ENCODE measurements around the gene IDE.
"Not testable (repeated sequence)": the region's sequence is repeated elsewhere in the genome, so short reads cannot be mapped to it uniquely, and the experiment has no call there.

IDE gene

GRCh38 chr10:92573798-92574547, at the start of gene IDE:
IDE (minus strand) TSS chr10:92574093; CDS start chr10:92574019, 74 bp downstream.
- DNase-seq (ENCODE audit: low read depth in 2 of 3, low spot score in 1 of 3), result peak; percentile 66 to 76 (median 72)

GRCh38 chr10:92619368-92619767, 45.5 kb upstream of the IDE start:
- no peak for DNase-seq (ENCODE audit: low read depth in 2 of 3, low spot score in 1 of 3)

GRCh38 chr10:92615515-92615914, 41.6 kb upstream of the IDE start:
- DNase-seq (ENCODE audit: low read depth in 2 of 3, low spot score in 1 of 3), result no peak

GRCh38 chr10:92604841-92605240, 30.9 kb upstream of the IDE start:
- no peak for DNase-seq (ENCODE audit: low read depth in 2 of 3, low spot score in 1 of 3)

GRCh38 chr10:92598321-92598720, 24.4 kb upstream of the IDE start:
- DNase-seq (ENCODE audit: low read depth in 2 of 3, low spot score in 1 of 3), result no peak

GRCh38 chr10:92595505-92595904, 21.6 kb upstream of the IDE start:
- no peak for DNase-seq (ENCODE audit: low read depth in 2 of 3, low spot score in 1 of 3)

GRCh38 chr10:92593619-92594588, 20.0 kb upstream of the IDE start:
- no peak for DNase-seq (ENCODE audit: low read depth in 2 of 3, low spot score in 1 of 3)

GRCh38 chr10:92592761-92593618, 19.1 kb upstream of the IDE start, which contains the start of gene KIF11:
KIF11 (plus strand) TSS chr10:92593130; CDS start chr10:92593376, 246 bp downstream.
- peak; percentile 95 to 97 (median 97) for DNase-seq (ENCODE audit: low read depth in 2 of 3, low spot score in 1 of 3)

- peak; percentile 75 to 88 (median 85) for DNase-seq (ENCODE audit: low read depth in 2 of 3, low spot score in 1 of 3)
Observed at GRCh38 chr10:92591550-92592022, 17.7 kb upstream of the IDE start.

GRCh38 chr10:92590623-92591549, 17.0 kb upstream of the IDE start:
- peak in 1 of 3 donors; percentile 4 for DNase-seq (ENCODE audit: low read depth in 2 of 3, low spot score in 1 of 3)

- DNase-seq (ENCODE audit: low read depth in 2 of 3, low spot score in 1 of 3), result not testable (repeated sequence)
Observed at GRCh38 chr10:92582347-92582746, 8.5 kb upstream of the IDE start.

- DNase-seq (ENCODE audit: low read depth in 2 of 3, low spot score in 1 of 3), result no peak
Observed at GRCh38 chr10:92575961-92576360, 2.1 kb upstream of the IDE start.

- peak in 1 of 3 donors; percentile 1 for DNase-seq (ENCODE audit: low read depth in 2 of 3, low spot score in 1 of 3)
Observed at GRCh38 chr10:92574548-92575261, 812 bp upstream of the IDE start.

- peak in 1 of 3 donors; percentile 31 for DNase-seq (ENCODE audit: low read depth in 2 of 3, low spot score in 1 of 3)
Observed at GRCh38 chr10:92573091-92573797, 649 bp downstream of the IDE start.

GRCh38 chr10:92572362-92573090, 1.4 kb downstream of the IDE start:
- no peak for DNase-seq (ENCODE audit: low read depth in 2 of 3, low spot score in 1 of 3)

GRCh38 chr10:92571649-92572048, 2.2 kb downstream of the IDE start:
- no peak for DNase-seq (ENCODE audit: low read depth in 2 of 3, low spot score in 1 of 3)

GRCh38 chr10:92569663-92570062, 4.2 kb downstream of the IDE start:
- not testable (repeated sequence) for DNase-seq (ENCODE audit: low read depth in 2 of 3, low spot score in 1 of 3)

- no peak for DNase-seq (ENCODE audit: low read depth in 2 of 3, low spot score in 1 of 3)
Observed at GRCh38 chr10:92569071-92569470, 4.8 kb downstream of the IDE start.

All from stimulated activated CD4-positive, alpha-beta T cell treated with anti-CD3 and anti-CD28 coated beads, Interleukin-12 subunit alpha, Interleukin-12 subunit beta, amount 100 ng/mL, for 48 hours (primary cell).